HepG2 (cell line): ENCODE measurements around the gene SLC22A23. TPM values are rescaled to one million over a fixed set of nuclear protein-coding genes. Genes with fewer than 3 reads are reported as not detected.

Experiments used
- ISX ChIP-seq: sonication (generic); formaldehyde crosslinking; conservative IDR thresholded peaks from 2 replicates; pipeline ENCODE4 v1.5.0; 2020; ENCODE audit warnings: missing genetic modification reagents
- SNRNP70 ChIP-seq: fragments of 200-400 bp; formaldehyde crosslinking; IDR thresholded peaks from 2 replicates; pipeline ENCODE4 v1.6.1; 2017; ENCODE audit warnings: mild to moderate bottlenecking, low read depth, low read length, moderate library complexity
- ZNF33B ChIP-seq: sonication (generic); formaldehyde crosslinking; IDR thresholded peaks from 2 replicates; pipeline ENCODE4 v1.5.1; 2020; ENCODE audit warnings: mild to moderate bottlenecking, missing genetic modification reagents
- ZNF407 ChIP-seq: sonication (generic); formaldehyde crosslinking; IDR thresholded peaks from one replicate; pipeline ENCODE4 v1.5.1; 2020; ENCODE audit warnings: mild to moderate bottlenecking, missing genetic modification reagents; ENCODE audit errors: not compliant biosample characterization
- polyA plus RNA-seq, 8 experiments: library from polyadenylated mRNA; depleted of rRNA in 3 of 8; stranded (reverse) in 7 of 8; unstranded in 1 of 8; fragments of >200 nt; fragmentation: Illumina TruSeq in 4 of 8; extraction: Trizol in 4 of 8; gene quantifications; 2 replicates each; pipeline versions ENCODE4 v1.2.1 to v1.2.3, GENCODE V29; 2011 to 2016; ENCODE audit warnings: low read depth in 4 of 8, missing spikeins in 1 of 8, mixed read lengths in 1 of 8; ENCODE audit not compliant: insufficient read depth in 1 of 8
- total RNA-seq, 5 experiments: library from RNA; depleted of rRNA; stranded (reverse); fragments of >200 nt; fragmentation: Illumina TruSeq; extraction: Trizol; gene quantifications; 2 replicates each; pipeline ENCODE4 v1.2.3, GENCODE V29; 2016; ENCODE audit warnings: low read depth in 1 of 5
- TF ChIP-seq, protein P1 (sequence below): sonication (generic); formaldehyde crosslinking; conservative IDR thresholded peaks from 2 replicates; pipeline ENCODE4 v1.4.0; 2020; ENCODE audit warnings: missing genetic modification reagents
- TF ChIP-seq, protein P2 (sequence below): sonication (generic); formaldehyde crosslinking; IDR thresholded peaks from 2 replicates; pipeline ENCODE4 v1.5.1; 2020; ENCODE audit warnings: missing genetic modification reagents, mild to moderate bottlenecking, borderline replicate concordance
- TF ChIP-seq, protein P3 (sequence below): sonication (generic); formaldehyde crosslinking; IDR thresholded peaks from 2 replicates; pipeline ENCODE4 v1.8.0; 2022; ENCODE audit warnings: missing genetic modification reagents, mild to moderate bottlenecking, moderate library complexity, borderline replicate concordance
- TF ChIP-seq, protein P4 (sequence below), 2 experiments: sonication (generic) in 1 of 2; formaldehyde crosslinking in 1 of 2; IDR thresholded peaks; 2 replicates each; pipeline versions ENCODE4 v1.5.1 to v1.6.1; 2011 to 2020; ENCODE audit warnings: borderline replicate concordance in 1 of 2, low read depth in 1 of 2, low read length in 1 of 2, mild to moderate bottlenecking in 1 of 2, missing genetic modification reagents in 1 of 2, moderate library complexity in 1 of 2

Gene SLC22A23
- total and polyA plus RNA-seq, 2 of the 13 experiments (the other 11 are each of a cell fraction or from before 2014, with no cell fraction given): 11.8 to 17.5 TPM

DNA sequence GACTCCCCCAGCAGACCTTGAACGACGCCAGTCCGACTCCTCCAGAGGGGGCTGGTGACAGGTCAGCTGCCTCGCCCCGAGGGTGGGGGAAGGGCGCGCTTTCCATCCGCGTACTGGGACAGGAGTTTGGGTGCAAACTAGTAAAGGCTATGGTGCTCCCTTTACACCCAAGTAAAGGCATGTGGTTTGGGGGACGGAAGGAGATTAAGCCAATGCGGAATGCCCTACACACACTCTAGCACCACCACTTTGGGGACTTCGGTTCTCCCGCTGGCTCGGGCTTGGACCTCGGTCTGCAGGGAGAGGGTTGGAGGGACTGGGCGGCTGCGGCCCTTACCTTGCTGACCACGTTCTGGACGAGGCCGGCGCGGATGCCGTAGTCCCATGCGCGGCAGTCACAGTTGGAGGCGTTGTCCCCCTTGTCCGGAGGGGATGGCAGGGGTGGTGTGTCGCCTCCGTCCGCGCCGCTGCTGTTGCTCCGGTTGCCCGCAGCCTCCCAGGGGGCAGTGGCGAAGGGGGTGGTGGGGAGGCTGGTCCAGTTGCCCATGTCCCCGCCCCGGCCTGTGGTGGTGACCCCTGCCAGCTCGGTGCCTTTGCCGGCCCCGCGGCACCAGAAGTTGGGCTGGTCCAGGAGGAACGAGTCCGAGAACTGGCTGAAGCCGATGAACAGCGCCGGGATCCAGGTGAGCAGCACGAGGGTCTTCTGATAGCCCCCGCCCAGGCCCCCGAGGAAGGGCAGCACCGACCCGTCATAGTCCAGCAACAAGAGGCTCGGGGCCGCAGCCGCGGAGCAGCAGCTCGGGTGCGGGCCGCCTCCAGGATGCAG is 1.1 kb downstream of the SLC22A23 start (continued):
- TF ChIP-seq, protein P1, sequence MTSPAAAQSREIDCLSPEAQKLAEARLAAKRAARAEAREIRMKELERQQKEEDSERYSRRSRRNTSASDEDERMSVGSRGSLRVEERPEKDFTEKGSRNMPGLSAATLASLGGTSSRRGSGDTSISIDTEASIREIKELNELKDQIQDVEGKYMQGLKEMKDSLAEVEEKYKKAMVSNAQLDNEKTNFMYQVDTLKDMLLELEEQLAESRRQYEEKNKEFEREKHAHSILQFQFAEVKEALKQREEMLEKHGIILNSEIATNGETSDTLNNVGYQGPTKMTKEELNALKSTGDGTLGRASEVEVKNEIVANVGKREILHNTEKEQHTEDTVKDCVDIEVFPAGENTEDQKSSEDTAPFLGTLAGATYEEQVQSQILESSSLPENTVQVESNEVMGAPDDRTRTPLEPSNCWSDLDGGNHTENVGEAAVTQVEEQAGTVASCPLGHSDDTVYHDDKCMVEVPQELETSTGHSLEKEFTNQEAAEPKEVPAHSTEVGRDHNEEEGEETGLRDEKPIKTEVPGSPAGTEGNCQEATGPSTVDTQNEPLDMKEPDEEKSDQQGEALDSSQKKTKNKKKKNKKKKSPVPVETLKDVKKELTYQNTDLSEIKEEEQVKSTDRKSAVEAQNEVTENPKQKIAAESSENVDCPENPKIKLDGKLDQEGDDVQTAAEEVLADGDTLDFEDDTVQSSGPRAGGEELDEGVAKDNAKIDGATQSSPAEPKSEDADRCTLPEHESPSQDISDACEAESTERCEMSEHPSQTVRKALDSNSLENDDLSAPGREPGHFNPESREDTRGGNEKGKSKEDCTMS (CRISPR knock-in tag): no peak
- TF ChIP-seq, protein P2, sequence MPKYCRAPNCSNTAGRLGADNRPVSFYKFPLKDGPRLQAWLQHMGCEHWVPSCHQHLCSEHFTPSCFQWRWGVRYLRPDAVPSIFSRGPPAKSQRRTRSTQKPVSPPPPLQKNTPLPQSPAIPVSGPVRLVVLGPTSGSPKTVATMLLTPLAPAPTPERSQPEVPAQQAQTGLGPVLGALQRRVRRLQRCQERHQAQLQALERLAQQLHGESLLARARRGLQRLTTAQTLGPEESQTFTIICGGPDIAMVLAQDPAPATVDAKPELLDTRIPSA (CRISPR knock-in tag): no peak
- TF ChIP-seq ZNF407 (peak; percentile 49), SNRNP70 (no peak), ISX (CRISPR knock-in tag) (no peak), ZNF33B (CRISPR knock-in tag) (0 out of 2 replicates have a peak, but pooled peaks have one; percentile 43)
- TF ChIP-seq, protein P3, sequence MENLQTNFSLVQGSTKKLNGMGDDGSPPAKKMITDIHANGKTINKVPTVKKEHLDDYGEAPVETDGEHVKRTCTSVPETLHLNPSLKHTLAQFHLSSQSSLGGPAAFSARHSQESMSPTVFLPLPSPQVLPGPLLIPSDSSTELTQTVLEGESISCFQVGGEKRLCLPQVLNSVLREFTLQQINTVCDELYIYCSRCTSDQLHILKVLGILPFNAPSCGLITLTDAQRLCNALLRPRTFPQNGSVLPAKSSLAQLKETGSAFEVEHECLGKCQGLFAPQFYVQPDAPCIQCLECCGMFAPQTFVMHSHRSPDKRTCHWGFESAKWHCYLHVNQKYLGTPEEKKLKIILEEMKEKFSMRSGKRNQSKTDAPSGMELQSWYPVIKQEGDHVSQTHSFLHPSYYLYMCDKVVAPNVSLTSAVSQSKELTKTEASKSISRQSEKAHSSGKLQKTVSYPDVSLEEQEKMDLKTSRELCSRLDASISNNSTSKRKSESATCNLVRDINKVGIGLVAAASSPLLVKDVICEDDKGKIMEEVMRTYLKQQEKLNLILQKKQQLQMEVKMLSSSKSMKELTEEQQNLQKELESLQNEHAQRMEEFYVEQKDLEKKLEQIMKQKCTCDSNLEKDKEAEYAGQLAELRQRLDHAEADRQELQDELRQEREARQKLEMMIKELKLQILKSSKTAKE (CRISPR knock-in tag): peak; percentile 69; the same call in 1 of the 2 replicates
- TF ChIP-seq, protein P4, sequence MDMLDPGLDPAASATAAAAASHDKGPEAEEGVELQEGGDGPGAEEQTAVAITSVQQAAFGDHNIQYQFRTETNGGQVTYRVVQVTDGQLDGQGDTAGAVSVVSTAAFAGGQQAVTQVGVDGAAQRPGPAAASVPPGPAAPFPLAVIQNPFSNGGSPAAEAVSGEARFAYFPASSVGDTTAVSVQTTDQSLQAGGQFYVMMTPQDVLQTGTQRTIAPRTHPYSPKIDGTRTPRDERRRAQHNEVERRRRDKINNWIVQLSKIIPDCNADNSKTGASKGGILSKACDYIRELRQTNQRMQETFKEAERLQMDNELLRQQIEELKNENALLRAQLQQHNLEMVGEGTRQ (IDR thresholded peaks at IDR 0.05; ENCODE audit: low read depth, low read length): no peak
- TF ChIP-seq, protein P4 (CRISPR knock-in tag; IDR thresholded peaks at IDR 0.05; ENCODE audit: borderline replicate concordance): no peak
